GM18907 (cell line): Measurements from ENCODE around the gene SLC27A5.

Experiments used
- ATAC-seq: cut with Tn5 transposase; IDR thresholded peaks from one replicate; pipeline ENCODE4 v1.9.1; 2021; ENCODE audit warnings: mild to moderate bottlenecking, moderate library complexity; ENCODE audit not compliant: unreplicated experiment

The SLC27A5 gene

DNA sequence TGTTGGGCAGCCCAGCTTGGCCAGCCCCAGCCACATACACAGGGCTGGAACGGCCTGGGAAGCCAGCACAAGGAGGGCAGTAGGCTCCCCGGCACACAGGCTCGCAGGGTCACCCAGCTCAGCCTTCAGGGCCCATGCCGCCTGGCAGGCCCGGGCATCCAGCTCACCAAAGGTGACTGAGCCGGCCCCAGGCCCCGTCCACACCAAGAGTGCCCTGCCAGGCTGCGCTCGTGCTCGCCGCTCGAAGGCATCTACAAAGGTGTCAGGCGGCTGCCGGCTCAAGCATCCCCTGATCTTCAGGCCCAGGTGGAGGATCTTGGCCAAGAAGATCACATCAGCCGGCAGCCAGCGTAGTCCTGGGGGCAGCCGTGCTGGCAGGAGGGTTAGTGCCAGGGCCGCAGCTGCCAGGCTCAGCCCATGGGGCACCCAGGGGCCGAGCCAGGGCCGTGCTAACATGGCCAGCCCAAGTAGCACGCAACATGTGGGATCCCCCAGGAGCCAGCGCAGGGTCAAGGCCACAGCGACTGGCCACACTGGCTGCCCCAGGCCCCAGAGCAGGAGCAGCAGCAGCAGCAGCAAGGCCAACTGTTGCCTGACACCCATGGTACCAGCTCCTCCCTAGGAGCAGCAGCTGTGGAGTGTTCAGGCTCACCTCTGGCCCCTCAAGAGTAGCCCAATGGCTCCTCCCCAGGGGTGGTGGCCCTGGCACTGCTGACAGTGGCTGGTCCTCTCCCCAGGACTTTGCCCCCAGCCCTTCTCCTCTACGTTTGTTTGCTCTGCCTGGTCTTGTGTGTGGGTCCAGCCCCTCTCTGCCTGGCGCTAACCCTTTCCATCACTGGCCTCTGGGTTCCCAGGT, at the start of gene SLC27A5:
Gene SLC27A5, minus strand, starts transcription at position 640 of the 856 bp plus-strand sequence. Its CDS starts 37 bp downstream, at position 603.
- no peak for ATAC-seq

DNA sequence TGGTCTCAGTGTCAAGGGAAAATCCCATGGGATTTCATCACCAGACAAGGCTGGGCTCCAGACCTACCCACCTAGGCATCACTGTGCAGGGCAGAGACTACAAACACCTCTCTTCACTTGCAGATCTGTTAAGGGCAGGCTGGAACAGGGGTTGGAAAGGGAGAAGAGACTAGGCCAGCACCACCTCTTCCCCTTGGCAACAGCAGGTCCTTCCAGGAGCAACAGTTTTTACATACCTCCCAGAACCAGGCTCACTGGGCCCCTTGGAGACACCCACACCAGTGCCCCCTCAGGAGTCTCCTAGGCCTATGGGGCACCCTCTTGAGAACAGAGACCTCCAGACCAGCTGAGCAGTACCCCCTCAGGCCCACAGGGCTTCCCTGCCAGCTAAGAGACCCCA, 49.1 kb upstream of the SLC27A5 start:
- no peak for ATAC-seq

GRCh38 chr19:58560007-58560887, 48.5 kb upstream of the SLC27A5 start:
- no peak for ATAC-seq

DNA sequence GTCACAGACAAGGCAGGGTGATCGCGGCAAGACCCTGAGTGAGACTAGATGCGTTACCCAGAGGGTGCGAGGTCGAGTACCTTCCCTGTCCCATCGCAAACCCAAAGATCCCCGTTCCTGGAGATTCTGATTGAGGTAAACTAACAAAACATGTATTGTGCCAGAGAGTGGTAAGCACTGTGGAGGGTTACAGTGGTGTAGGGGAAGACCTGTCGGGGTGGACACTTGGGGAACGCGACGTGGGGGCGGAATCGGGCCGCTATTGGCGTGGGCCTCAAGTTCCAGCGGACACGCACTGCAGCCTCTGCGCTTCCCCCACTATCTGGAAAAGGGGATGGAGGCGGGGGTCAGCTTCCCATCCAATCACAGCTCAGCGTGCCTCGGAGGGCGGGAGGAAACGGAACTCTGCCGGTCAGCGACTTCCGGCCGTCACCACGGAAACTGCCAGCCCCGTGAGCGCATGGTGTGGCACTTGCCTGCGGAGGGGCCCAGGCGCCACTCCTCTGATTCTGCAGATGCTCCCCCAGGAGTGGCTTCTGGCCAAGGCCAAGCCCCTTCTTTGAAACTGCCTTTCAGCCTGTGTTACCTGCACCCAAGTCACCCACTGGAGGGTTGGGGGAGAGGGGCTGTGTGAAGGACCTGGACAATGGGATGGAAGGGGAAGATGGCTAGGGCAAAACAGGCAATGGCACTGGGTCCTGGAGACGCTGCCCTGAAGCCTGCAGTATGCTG, 47.6 kb upstream of the SLC27A5 start:
- ATAC-seq: peak; percentile 26

GRCh38 chr19:58558623-58559274, 47.0 kb upstream of the SLC27A5 start:
- ATAC-seq: peak; percentile 63

DNA sequence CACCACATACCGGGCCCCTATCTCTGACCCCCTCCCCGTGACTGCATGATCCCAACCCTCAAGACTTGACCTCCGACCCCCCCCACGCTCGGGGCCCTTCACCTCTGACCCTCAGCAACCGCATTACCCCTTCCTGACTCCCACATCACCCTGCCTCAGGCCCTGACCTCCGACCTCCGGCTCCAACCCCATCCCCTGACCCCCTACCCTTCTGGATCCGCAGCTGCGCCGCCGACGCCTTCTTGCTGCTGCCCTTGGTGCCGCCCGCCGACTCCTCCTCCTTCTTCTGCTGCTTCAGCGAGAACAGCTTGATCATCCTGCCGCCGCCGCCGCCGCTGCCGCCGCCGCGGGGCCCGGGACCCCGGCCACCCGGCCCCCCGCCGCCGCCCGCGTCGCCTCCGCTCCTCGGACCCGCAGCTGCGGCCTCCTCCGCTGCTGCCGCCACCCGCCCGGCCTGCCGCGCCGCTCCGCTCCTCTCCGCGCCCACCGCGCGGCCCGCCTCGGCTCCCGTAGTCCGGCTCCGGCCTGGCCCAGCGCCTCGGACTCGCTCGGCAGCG, 46.4 kb upstream of the SLC27A5 start, which contains the start of gene UBE2M:
Gene UBE2M, minus strand, starts transcription at position 546 of the 557 bp plus-strand sequence. Its CDS starts 230 bp downstream, at position 316.
- peak; percentile 4 for ATAC-seq

DNA sequence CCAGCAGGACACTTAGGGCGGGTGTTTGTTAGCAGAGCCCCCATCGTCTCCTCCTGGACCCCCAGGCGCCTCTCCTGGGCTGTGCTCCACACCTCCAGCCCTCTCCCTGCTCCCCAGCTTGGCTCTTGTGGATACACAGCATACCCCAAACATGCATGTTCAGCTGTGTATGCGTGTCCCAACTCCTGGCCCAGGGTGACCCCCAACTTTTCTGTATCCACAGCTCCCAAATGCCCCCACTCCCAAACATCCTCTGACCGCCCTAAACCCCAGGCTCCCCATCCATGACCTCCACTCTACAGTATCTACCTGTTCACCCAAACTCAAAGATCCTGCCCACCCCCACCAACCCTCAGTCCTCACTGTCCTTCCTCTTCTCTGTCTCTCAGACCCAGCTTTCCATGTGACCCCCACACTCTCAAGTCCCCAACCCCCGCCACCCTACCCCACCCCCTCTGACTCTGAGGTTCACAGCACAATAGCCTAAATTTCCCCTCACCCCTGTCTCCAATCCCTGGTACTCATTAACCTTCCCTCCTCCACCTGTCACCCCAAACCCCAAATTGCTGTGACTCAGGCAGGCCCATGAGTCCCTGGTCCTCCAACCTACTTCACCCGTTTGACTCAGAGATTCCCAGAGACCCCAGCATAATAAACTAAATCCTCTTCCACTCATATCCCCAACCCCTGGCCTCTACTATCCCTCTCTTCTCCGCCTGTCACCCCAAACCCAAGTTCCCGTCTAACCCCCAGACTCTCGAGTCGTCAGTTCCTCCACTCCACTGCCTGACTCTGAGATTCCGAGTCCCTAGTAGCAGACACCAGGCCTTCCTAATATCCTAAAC, 45.7 kb upstream of the SLC27A5 start:
- ATAC-seq: no peak

GRCh38 chr19:58556622-58557220, 44.9 kb upstream of the SLC27A5 start:
- ATAC-seq: no peak

DNA sequence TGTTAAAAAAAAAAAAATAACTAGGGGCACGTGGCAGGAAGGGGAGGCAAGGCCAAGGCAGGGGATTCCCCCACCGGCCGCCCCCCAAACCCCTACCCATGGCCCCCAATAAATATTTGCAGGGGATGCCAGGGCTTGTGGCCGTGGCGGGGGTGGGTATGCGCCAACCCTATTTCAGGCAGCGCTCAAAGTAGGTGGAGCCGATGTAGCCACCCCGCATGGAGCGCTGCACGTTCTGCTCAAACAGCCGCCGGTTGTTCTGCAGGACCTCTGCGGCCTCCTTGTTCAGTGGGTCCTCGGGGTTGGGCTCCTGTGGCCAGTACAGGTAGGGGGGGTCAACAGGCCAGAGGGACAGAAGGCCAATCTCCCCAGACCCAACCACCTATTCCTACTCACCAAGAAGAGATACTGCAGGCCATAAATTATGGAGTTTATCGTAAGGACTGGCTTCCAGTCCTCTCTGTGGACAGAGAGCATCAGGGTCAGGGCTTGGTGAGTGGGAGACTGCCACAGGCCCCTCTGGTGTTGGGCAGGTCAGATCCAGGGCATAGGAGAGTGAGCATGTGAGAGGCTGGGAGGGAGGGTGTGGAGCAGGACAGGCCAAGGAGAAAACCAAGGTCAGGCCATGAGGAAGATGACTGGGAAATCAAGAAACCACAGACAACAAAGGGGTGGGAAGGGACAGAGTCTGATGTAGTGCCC, 44.3 kb upstream of the SLC27A5 start:
- ATAC-seq: no peak

- ATAC-seq: no peak
These were observed 43.6 kb upstream of the SLC27A5 start for GRCh38 chr19:58555369-58555885.

GRCh38 chr19:58554494-58555368, 42.9 kb upstream of the SLC27A5 start, which contains the start of gene CHMP2A:
Gene CHMP2A (minus strand): TSS chr19:58555105. CDS start chr19:58554212, 893 bp downstream.
- peak; percentile 24 for ATAC-seq

GRCh38 chr19:58553799-58554493, 42.2 kb upstream of the SLC27A5 start:
- ATAC-seq: no peak

DNA sequence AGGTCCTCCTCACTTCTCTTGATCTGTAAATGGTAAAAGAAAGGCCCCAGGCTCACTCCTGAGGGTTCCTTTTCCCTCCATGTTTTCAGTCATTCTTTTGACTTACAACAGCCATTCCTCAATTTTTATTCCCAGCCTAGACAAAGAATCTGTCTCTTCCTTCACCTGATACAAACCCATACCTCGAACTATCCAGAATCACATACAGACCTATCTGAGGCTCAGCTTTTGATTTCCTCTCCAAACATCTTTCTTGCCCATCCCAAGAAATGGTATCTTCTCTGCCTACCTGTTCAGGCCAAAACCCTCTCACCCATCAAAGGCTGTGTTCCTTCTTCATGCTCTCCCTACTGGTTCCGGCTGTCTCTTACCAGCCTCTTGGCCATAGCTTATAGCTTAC, 40.9 kb upstream of the SLC27A5 start:
- ATAC-seq: no peak

DNA sequence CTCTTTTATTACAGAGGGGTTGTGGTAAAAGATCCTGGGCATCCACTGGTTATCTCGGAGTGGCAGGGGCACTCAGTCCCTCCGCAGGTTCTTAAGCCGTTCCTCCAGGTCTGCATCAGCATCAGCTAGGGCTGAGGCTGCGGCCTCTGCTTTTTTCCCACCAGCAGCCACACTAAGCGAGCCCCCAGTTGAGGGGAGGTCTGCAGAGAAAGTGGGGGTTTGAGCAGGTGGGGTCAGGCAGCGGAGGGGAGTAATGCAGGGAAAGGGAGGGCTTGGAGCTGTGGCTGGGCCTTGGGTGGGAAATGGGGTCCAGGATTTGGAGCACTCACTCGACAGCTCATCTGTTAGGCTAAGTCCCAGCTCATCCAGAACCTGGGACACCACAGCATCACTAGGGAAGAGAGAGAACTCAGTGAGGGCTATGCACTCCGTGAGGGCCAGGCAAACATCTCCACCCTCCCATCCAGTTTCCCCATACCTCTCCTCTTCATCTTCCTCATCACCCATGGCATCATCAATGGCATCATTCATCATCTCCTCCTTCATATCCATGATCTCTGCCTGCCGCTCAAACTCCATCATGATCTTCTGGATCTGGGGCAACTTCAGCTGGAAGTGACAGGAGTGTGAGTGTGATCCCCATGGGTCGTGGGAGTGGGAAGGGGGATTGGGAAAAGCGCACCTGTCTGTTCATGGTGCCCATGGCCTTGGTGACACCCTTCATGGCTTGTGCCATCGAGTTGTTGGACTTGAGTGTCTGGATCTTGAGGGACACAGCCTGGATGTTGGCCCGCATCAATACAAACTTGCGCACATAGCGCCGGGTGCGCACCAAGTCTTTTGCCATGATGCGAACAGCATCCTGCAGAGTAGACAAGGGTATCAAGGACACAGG, 40.0 kb upstream of the SLC27A5 start:
- no peak for ATAC-seq

DNA sequence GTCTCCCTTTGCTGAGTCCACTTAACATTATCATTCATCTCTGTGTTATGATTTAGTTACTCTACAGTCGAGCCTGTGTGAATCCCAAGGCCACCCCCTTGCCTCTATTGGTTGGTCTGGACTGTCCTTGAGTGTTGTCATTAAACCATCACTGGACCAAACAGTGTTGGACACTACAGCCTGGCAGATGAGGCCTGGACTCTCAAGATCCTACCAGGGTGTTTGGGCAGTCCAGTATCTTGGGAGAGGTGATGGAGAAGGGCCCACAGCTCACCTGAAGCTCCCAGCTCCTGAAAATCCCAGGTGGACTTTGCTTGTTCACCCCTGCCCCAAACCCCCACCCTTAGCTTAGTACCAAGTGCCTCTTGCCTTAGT, 39.3 kb upstream of the SLC27A5 start:
- no peak for ATAC-seq
